Umbilical cord (tissue), 2 donors: Measurements from ENCODE around the gene SCNN1A. TPM values are rescaled to one million over a fixed set of nuclear protein-coding genes. Genes with fewer than 3 reads are reported as not detected.
A peak's percentile ranks its signal among the peaks of the same experiment; 100 is the strongest.

Source experiments
- DNase-seq: peaks from one replicate; pipeline ENCODE4 v3.0.0-alpha.2; 2015; ENCODE audit warnings: low spot score
- total RNA-seq: library from RNA; depleted of rRNA; stranded (reverse); fragments of >200 nt; gene quantifications from one replicate; pipeline ENCODE4 v1.2.3, GENCODE V29; 2014; ENCODE audit warnings: low replicate concordance; ENCODE audit not compliant: insufficient read depth

Gene SCNN1A
- total RNA-seq, 1 donor from 2014 or later: 2.2 TPM

DNA sequence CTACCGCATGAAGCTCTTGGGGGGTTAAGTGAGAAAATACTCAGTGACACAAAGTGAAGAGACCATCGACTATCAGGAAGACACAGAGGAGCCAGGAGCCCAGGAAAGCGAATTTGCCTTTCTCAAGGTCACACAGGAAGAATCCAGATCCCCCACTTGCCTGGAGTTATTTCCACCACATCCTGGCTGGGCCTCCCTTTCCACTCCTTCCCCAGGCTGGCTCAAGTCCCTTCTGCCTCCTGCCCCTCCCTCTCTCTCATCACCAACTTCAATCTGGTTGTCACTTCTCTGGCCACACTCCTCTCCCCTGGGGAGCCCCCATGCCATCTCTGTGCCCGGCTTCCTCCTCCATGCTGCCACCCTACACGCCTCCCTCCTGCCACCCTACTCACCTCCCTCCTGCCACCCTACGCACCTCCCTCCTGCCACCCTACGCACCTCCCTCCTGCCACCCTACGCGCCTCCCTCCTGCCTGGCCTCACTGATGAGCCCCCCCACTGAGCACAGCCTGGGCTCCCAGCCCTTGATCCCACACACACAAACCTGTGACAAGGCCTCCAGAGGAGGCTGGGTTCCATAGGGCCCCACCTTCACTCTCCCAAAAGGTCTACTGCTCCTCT is 6.3 kb downstream of the SCNN1A start:
- DNase-seq: no peak

DNA sequence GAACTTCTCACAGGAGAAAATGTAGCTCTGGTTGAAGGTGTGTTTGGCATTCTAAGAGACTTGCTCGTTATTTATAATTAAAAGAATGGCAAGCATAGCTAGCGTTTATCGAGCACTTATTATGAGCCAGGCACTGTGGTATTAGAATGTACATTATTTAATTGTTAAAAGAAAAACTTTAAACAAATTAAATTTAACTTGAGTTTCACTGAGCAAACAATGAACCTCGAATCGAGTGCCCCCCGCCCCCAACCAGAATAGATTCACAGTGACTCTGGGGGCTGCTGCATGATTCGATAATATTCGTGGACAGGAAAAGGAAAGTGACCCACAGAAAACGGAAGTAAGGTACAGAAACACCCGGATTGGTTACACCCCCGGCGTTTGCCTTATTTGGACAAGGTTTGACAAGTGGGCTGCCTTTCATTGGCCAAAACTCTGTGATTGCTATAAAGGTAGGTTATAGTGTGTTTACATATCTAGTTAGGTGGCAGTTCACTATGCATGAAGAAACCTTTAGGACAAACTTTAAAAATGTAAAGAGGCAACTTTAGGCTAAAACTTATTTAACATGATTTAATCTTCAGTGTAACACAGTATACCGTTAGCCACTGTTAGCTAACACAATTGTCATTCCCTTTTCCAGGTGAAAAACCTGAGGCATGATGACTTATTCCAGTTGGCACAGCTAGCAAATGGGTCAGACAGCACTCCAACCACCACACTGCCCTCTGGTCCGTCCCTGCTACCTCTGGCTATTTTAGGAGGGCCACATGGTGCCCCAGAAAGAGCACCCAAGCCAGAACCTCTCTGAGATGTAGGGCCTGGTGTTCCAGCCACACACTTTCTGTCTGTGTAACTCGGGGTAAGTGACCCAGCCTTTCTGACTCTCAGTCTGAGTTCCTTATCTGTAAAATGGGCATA is 7.1 kb downstream of the SCNN1A start:
- DNase-seq: no peak

DNA sequence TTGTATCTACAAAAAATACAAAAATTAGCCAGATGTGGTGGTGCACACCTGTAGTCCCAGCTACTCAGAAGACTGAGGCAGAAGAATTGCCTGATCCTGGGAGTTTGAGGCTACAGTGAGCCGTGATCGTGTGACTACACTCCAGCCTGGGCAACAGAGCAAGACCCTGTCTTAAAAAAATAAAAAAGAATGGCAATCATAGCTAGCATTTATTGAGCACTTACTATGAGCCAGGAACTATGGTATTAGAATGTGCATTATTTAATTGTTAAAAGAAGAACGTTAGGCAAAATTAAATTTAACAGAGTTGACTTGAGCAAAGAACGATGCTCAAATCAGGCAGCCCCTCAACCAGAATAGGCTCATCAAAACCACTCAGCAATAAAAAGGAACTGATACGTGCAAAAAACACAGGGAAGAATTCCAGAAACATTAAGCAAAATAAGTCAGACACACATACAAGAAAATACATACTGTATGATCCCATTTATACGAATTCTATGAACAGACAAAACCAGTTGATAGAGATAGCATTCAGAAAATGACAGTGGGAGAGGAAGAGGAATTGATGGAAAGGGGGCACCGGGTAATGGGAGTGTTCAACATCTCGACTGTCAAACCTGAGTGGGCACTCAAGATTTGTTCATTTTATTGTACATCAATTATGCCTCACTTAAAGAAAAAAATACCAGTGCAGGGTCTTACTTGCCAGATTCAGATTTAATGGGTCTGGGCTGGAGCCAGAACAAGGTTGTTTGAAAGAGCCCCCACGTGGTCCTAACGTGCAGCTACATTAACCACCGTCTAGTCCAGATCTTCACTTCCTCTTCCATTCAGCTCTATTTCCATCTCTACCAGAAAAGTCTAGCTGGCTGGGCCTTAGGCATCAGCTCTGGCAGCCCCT is 8.0 kb downstream of the SCNN1A start:
- DNase-seq: peak; percentile 50

DNA sequence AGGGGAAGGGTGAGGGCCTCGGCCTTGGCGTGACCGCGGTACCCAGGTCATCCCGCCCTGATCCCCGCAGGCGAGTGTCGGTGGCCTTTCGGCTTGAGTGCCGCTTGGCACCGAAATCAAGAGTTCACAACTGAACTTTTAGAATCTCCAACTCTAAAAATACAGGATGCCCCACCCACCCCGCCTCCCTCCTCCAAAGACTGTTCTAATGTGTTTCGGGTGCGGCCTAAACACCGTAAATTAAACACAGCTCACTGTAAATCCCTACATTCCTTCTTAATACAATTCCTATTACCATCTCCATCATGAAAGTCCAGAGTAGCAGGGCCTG is 11.4 kb downstream of the SCNN1A start:
- DNase-seq: no peak

DNA sequence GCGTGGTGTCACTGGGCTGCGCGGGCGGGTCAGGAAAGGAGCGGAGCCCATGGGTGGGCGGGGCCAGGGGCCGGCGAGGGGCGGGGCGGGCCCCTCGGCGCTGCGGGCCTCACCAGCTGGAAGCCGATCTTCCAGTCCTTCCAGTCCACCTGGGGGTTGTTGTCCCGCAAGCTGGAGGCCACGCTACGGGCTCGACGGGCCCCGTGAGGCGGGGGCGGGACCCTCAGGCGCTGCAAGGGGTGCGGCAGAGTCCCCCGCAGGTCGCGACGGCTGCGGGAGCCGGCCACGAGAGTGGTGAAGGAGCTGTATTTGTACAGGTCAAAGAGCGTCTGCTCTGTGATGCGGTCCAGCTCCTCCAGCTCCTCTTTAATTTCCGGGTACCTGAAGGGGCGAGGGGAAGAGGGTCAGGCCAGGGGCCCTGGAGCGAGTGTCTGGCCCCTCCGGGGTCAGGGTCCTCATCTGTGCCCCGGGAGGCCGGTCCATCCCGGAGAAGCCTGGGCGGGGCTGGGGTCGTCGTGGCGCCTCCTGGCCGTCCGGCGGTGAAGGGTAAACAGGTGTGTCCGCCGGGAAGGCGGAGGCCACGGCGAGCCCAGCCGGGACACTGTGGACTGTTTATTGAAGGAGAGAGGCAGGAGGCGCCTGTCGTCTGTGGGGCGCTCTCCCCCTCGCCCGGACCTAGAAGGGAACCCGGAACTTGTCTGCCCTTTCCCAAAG is 11.9 kb downstream of the SCNN1A start:
- peak; percentile 82 for DNase-seq

DNA sequence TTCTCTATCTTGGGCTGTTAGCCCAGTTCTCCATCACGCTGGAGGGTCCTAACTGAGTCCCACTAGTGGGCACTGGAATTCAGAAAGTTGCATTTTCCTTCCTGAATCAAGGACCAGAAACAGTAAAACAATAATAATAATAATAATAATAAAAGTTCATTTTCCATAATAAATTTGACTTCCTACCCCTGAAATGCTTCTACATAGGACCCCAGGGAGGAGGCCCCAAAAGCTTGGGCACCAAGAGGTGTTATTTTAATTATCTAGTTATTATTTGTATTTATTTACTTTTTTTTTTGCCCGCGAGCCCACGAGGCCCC is 12.4 kb downstream of the SCNN1A start:
- no peak for DNase-seq

DNA sequence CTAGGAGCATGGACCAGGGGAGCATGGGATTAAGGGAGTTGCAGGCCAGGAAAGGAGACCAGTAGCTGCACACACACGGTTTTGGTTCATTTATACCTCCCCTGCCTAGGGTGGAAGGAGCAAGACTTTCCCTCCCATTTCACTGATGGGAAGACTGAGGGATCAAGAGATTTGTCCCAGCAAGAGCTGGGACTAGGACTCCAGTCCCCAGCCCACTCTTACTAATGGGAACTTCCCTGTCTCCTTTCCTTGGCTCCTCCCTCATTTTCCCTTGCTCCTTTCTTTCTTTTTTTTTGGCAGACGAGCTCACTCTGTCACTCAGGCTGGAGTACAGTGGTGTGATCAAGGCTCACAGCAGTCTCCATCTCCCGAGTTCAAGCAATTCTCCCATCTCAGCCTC is 13.0 kb downstream of the SCNN1A start:
- no peak for DNase-seq

DNA sequence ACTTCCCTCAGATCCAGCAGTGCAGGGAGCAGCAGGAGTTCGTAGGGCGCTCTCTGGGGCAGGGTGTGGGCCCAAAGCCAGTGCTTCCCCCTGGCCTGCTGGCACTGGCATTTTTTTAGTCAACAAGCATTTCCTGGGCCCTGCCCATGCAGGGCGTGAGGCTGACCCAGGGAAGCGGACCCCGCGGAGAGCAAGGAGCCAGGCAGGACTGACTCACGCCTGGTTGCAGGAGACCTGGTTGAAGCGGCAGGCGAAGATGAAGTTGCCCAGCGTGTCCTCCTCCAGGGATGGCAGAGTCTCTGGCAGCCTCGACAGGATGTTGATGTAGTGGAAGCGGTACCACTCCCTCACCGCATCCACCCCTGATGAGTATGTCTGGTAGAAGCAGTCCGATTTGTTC is 13.5 kb downstream of the SCNN1A start:
- DNase-seq: no peak

DNA sequence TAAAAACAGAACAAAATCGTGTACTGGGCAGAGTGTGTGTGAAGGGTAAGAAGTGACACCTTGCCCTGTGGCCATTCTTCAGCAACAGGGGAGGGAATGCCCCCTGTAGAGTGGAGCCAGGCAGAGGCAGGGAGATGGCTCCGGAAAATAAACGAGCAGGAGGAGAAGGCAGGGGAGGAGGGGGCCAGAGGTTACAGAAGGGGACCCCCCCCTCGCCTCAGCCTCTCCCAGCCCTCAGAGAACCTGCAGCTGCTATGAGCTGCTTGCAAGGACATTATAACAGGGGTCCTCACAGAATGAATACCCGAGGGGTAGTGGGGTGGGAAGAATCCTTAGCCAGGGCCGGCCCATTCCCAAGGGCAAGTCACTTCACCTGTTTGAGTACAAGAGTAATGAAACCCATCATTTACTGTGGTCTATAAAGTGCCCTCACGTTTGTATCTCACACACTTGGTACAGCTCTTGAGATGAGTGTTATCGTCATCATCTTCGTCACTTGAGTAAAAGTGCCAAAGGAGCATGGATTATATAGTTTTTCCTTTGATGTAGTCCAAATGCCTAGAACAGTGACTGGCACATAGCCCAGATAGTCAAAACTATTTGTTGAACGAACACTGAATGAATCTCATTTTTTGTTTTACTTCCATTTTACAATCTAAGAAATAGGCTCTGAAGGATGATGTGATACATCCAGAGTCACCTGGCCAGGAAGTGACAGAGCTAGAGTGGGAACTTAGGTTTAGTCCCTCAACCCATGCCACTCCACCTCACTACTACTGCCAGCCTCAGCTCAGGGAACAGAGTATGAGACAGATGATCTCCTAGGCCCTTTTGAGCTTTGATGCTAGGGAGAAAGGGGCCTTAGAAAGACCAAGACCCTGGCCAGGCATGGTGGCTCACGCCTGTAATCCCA is 14.5 kb downstream of the SCNN1A start:
- DNase-seq: no peak

DNA sequence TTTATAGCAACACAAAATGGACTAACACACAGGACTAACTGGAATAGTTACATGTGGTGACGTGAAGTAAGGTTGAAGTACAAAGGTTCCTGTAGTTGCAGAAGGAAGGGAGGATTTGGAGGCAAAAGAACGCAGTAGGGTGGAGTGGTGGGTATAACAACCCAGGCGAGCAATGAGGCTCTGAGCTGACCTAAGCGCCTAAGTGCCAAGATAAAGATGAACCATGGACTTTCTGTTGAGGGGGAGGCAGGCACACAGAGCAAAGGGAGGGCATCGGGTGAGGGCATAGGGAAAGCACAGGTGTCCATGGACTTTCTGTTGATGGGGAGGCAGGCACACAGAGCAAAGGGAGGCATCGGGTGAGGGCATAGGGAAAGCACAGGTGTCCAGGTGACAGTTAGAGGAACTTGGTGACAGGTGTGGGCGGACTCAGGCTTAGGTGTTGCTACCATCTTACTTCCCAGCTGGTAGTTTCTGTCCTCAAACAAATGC is 15.2 kb downstream of the SCNN1A start:
- DNase-seq: no peak

DNA sequence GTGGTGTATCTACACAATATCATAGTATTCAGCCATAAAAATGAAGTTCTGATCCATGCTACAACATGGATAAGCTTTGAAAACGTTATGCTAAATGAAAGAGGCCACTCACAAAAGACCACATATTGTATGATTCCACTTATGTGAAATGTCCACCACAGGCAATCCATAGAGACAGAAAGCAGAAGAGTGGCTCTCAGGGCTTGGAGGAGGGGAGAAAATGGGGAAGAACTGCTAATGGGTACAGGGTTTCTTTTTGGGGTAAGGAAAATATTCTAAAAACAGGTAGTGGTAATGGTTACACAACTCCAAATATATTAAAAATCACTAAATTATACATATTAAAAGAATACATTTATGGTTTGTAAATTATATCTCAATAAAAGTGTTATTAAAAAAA is 16.5 kb downstream of the SCNN1A start:
- DNase-seq: no peak

DNA sequence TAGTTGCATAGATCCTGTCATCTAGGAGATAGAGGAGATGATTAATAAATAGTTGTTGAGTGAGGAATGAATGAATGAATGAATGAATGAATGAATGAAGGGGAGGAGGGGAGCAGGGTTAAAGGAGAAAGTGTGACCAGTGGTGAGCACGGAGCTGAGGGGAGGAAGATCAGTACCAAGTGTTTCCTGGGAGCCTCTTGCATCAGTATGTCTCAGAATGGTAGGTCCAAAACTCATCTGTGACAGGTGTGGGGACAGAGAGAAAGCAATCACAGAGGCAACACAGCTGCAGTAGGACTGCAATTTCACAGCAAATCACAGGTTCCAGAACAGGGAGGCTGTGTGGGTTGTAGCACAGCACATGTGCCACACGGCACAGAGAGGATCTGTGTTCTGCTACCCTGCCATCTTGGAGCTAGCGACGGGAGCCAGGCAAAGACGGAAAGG is 19.0 kb downstream of the SCNN1A start:
- no peak for DNase-seq

DNA sequence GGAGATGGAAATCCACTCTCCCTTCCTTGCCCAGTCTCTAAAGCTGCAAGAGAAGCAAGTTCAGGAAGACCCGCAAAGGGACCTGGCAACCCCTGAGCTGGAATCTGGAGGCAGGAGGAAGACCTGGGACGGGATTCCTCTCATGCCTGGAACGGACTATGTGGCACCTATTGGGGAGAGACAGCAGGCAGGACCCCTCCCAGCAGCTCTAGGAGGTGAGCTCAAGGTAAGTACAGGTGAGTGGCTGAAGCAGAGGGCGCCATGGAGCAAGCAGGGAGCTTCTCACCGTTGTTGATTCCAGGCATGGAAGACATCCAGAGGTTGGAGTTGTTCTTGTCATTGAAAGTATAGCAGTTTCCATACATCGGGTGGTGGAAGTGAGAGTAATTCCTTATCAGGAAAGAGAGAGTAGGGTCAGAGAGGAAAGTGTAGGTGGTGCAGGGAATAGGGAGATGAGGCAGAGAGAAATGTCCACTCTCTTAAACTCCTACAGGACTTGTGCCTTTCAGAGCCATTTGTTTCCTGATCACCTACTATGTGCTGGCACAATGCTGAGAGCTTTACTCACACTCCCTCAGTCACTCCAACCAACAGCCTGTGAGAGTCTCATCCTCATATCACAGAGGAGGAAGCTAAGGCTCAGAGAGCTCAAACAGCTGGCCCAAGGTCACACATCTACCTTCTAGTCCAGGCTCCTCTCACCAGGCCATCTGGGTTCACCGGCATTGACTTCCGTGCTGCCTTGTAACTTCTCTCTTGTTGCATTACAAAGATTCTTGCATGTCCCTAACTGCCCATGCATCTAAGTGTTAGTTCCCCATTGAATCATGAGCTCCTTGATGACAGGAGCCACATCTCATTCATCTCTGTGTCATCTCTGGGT is 19.6 kb downstream of the SCNN1A start:
- no peak for DNase-seq

DNA sequence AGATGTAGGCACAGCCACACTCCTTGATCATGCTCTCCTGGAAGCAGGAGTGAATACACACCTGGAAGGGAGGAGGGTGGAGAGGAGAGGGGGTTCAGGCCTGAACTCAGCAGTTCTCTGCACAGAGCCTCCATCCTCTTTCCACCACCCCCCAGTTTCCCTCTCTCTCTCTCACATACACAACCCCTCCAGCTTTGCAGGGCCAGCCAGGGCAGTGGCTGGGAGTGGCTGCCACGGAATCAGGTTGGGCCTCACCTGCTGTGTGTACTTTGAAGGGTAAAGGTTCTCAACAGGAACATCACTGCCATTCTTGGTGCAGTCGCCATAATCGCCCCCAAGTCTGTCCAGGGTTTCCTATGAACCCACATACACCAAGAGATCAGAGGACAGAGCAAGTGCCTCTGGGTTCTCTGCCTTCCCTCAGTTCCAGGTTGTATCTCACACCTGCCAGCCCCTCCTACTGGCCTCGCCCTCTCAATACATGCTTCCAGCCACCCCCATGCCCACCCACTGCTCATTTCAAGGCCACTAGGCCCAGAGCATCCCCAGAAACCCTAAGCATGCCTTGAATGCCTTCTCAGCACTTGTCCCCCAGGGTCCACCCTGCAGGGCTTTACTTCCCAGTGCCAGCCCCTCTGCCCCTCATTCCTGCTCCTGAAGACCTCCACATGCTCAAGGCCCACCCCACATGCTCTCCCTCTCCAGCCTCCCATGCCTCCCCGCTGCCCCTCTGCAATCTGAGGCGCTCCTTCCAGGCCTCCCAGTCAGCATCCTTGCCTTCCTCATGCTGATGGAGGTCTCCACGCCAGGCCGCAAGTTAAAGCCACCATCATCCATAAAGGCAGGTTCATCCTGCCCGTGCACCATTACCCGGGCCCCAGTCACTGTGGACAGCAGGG is 20.6 kb downstream of the SCNN1A start:
- DNase-seq: no peak

DNA sequence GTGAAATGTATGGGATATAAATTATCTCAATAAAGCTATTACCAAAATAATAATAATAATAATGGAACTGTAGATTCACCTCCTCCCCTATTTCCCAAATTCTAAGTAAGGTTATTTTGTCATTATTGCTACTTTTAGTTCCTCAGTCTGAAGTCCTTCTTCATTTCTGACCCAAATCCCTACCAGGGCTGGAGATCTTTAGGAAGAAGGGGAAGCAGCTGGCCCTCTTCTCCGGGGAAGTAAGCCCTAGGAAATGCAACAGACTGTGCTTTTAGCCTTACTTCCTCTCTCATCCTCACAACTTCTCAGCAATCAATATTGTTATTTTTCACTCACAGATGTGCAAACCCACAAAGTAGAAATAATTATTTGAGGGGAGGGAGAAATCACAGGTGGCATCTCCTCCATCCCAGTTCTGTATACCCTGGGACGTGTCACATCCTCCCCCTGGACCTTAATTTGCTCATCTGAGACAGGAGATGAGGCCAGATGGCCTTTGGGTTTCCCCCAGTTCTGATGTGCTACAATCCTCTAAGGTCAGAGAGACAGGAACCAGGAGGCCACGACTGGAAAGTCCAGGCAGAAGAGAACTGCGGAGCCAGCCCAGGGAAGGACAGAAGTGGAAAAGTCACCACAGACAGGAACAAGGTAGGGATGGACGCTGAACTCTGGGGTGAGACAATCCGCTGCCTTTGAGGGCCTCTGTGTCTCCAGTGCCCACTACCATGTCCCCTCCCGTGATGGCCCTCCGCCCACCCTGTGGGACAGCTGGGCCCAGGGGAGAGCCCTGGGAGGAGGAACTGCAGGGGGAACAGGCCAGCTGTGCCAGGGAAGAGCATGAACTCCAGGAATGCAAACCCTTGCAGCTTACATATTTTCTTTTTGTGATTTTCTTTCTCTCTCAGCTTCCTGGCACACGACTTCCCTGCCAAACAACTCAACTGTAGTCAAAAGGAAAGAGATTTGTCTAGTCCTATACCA is 22.9 kb downstream of the SCNN1A start:
- no peak for DNase-seq

DNA sequence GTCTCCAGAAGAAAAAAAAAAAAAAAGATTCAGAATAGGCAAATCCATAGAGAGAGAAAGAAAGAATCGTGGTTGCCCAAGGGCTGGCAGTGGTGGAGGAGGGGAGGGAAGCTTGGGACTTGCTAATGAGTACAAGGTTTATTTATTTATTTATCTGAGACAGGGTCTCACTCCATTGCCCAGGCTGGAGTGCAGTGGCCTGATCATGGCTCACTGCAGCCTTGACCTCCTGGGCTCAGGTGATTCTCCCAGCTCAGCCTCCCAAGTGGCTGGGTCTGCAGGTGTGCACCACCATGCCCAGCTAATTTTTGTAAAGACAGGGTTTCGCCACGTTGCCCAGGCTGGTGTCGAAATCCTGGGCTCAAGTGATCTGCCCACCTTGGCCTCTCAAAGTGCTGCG is 23.7 kb downstream of the SCNN1A start:
- DNase-seq: no peak
